BJ (cell line): ENCODE measurements around the gene TBC1D10A. TPM values are rescaled to one million over a fixed set of nuclear protein-coding genes. Genes with fewer than 3 reads are reported as not detected.

Source experiments
- CTCF ChIA-PET: fragments of 350-600 bp; formaldehyde crosslinking; extraction: SDS; loops from one replicate; lab custom pipeline; 2021; ENCODE audit warnings: antibody characterized with exemption, inconsistent platforms; lab: Yijun Ruan, JAX
- POLR2A ChIA-PET: fragments of 300-600 bp; sonication (Branson Sonifier 250); formaldehyde crosslinking; extraction: SDS; loops from one replicate; lab custom pipeline; 2021; ENCODE audit warnings: antibody characterized with exemption; lab: Charles Lee
- DNase-seq: peaks from one replicate; pipeline ENCODE4 v3.0.0-alpha.2; 2011; ENCODE audit warnings: low read depth
- H3K27me3 ChIP-seq: 2 replicates; pipeline ENCODE4 v1.6.0; 2011; ENCODE audit warnings: low read length; ENCODE audit not compliant: control insufficient read depth, insufficient read depth
- H3K36me3 ChIP-seq: 2 replicates; pipeline ENCODE4 v1.5.1; 2011; ENCODE audit warnings: low read length; ENCODE audit not compliant: control insufficient read depth, insufficient read depth
- H3K4me3 ChIP-seq: 2 replicates; pipeline ENCODE4 v1.5.1; 2011; ENCODE audit warnings: low read depth, mild to moderate bottlenecking, control low read depth, low read length
- CTCF ChIP-seq: IDR thresholded peaks from 2 replicates; pipeline ENCODE4 v1.5.1; 2011; ENCODE audit warnings: low read depth, mild to moderate bottlenecking, control low read depth, inconsistent platforms, low read length, moderate library complexity; ENCODE audit not compliant: insufficient read depth
- polyA plus RNA-seq: library from polyadenylated mRNA; depleted of rRNA; stranded (reverse); fragments of >200 nt; gene quantifications from 2 replicates; pipeline ENCODE4 v1.2.3, GENCODE V29; 2011

TBC1D10A gene
- polyA plus RNA-seq, 1 experiment, result 22.1 TPM

GRCh38 chr22:30282616-30283046 is 44.1 kb downstream of the TBC1D10A start:
- Histone ChIP-seq H3K4me3 (no peak overlapping the region), H3K36me3 (peaks cover 9% of the 10 kb centered on the region), H3K27me3 (no peaks in the 10 kb centered on the region)
- TF ChIP-seq CTCF, result no peak
- DNase-seq, result no peak
- ChIA-PET POLR2A (no interaction called here), CTCF (interaction anchor here (0.8 to 10.6 kb wide), 6 partner anchors 13 to 106 kb away, joined by 3 to 204 read pairs (median 3); partner anchors contain the start of genes RNF215 and SEC14L2)

- no peak for TF ChIP-seq CTCF
- ChIA-PET POLR2A (interaction anchor here (0.7 kb wide), 1 partner anchor 36 kb away, joined by 3 read pairs; no protein-coding TSS in a partner anchor), CTCF (interaction anchor here (0.6 to 6.6 kb wide), 6 partner anchors 8 to 110 kb away, joined by 3 to 41 read pairs (median 8); partner anchors contain the start of genes CASTOR1 and RNF215)
- no peak for DNase-seq
- no peak overlapping the region for H3K4me3 ChIP-seq
- peaks cover 2% of the 10 kb centered on the region; the same call in 1 of the 2 replicates for H3K36me3 ChIP-seq
- peaks cover 4% of the 10 kb centered on the region for H3K27me3 ChIP-seq
These were observed 46.2 kb downstream of the TBC1D10A start for GRCh38 chr22:30280505-30280904.

GRCh38 chr22:30279932-30280331 is 46.8 kb downstream of the TBC1D10A start:
- ChIA-PET POLR2A (interaction anchor here (0.6 kb wide), 1 partner anchor 47 kb away, joined by 3 read pairs; the partner anchor contains the start of gene TBC1D10A), CTCF (interaction anchor here (0.5 to 6.6 kb wide), 9 partner anchors 9 to 562 kb away, joined by 3 to 41 read pairs (median 6); partner anchors contain the start of genes CASTOR1 and RNF215)
- H3K27me3 ChIP-seq, result peaks cover 4% of the 10 kb centered on the region
- no peak for TF ChIP-seq CTCF
- H3K4me3 ChIP-seq, result no peak overlapping the region
- no peaks in the 10 kb centered on the region for H3K36me3 ChIP-seq
- DNase-seq, result no peak

GRCh38 chr22:30279046-30279788 is 47.5 kb downstream of the TBC1D10A start:
- H3K36me3 ChIP-seq, result no peaks in the 10 kb centered on the region
- no peak for TF ChIP-seq CTCF
- DNase-seq, result no peak
- CTCF ChIA-PET, result interaction anchor here (0.5 to 6.6 kb wide), 7 partner anchors 9 to 562 kb away, joined by 3 to 41 read pairs (median 6); partner anchors contain the start of genes CASTOR1 and RNF215
- H3K27me3 ChIP-seq, result peaks cover 4% of the 10 kb centered on the region
- H3K4me3 ChIP-seq, result no peak overlapping the region
- POLR2A ChIA-PET, result interaction anchor here (0.6 kb wide), 1 partner anchor 48 kb away, joined by 3 read pairs; the partner anchor contains the start of gene TBC1D10A

GRCh38 chr22:30277547-30278344 is 49.0 kb downstream of the TBC1D10A start:
- no peak for DNase-seq
- no peak for TF ChIP-seq CTCF
- Histone ChIP-seq H3K36me3 (no peaks in the 10 kb centered on the region), H3K4me3 (no peak overlapping the region), H3K27me3 (peaks cover 5% of the 10 kb centered on the region)
- CTCF ChIA-PET, result interaction anchor here (0.6 to 6.6 kb wide), 5 partner anchors 9 to 151 kb away, joined by 3 to 41 read pairs (median 6); no protein-coding TSS in a partner anchor
- POLR2A ChIA-PET, result no interaction called here
